ENCODE data around the gene MRPL27.

- no peak for TF ChIP-seq CTCF (IDR thresholded peaks at IDR 0.05)
- TF ChIP-seq POLR2A (IDR thresholded peaks at IDR 0.05) = no peak
Measured at GRCh38 chr17:50338645-50339044, 34.3 kb downstream of the MRPL27 start.
